HEK293 (cell line): Measurements from ENCODE around the gene SPACA6.

Source experiments
- ZFHX2 ChIP-seq: fragments of 450-650 bp; formaldehyde crosslinking; conservative IDR thresholded peaks from 2 replicates; pipeline ENCODE4 v1.5.1; 2016; ENCODE audit warnings: missing biosample characterization, missing genetic modification characterization
- ZIC2 ChIP-seq: fragments of 450-650 bp; formaldehyde crosslinking; IDR thresholded peaks from 2 replicates; pipeline ENCODE4 v1.5.1; 2016; ENCODE audit warnings: missing biosample characterization, missing genetic modification characterization
- ZNF629 ChIP-seq: fragments of 450-650 bp; formaldehyde crosslinking; IDR thresholded peaks from 2 replicates; pipeline ENCODE4 v1.5.1; 2017; ENCODE audit warnings: missing biosample characterization, missing genetic modification characterization
- TF ChIP-seq, protein P1 (sequence below): fragments of 450-650 bp; formaldehyde crosslinking; IDR thresholded peaks from 2 replicates; pipeline ENCODE4 v1.5.1; 2016; ENCODE audit warnings: missing biosample characterization, missing genetic modification characterization

DNA sequence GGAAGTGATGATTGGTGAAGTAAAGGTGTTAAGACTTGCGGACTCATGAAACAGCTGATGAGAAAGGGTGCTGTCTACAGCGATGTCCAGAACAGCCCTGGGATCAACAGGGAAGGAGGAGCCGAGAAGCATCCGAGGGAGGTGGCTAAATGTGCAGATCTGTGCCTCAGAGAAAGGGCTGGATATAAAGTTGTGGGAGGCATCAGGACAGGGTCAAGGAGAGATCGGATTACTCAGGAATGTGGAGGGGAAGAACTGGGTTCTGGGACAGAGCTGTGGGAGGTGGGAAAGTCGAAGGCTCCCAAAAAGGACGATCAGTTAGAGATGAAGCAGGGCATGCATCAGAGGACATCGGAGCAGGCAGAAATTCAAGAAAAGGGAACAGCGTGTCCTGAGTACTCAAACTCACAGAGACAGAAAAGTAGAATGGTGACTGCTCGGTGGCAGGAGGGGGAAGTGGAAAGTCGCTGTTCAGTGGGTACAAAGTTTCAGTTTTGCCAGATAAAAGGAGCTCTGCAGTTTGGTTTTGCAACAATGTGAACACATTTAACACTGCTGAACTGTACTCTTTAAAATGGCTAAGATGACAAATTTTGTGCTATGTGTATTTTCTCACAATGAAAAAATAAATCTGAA, 48.4 kb upstream of the SPACA6 start:
- TF ChIP-seq ZIC2 (tag by site-specific recombination), result no peak
- TF ChIP-seq, protein P1, sequence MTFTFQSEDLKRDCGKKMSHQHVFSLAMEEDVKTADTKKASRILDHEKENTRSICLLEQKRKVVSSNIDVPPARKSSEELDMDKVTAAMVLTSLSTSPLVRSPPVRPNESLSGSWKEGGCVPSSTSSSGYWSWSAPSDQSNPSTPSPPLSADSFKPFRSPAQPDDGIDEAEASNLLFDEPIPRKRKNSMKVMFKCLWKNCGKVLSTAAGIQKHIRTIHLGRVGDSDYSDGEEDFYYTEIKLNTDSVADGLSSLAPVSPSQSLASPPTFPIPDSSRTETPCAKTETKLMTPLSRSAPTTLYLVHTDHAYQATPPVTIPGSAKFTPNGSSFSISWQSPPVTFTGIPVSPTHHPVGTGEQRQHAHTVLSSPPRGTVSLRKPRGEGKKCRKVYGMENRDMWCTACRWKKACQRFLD (tag by site-specific recombination), result no peak
- TF ChIP-seq ZFHX2 (tag by site-specific recombination), result 0 out of 2 replicates have a peak, but pooled peaks have one; percentile 10
- no peak for TF ChIP-seq ZNF629
